ENCODE results near the gene PRKCE.

GRCh38 chr2:45629971-45630370 is 21.5 kb upstream of the PRKCE start:
- TF ChIP-seq EZH2 (IDR thresholded peaks at IDR 0.05; ENCODE audit: borderline replicate concordance, low read depth, low read length, severe bottlenecking) (no peak), CTCF (IDR thresholded peaks at IDR 0.05; ENCODE audit: extremely low read depth in 1 of 2, insufficient read depth in 1 of 2, low read depth in 1 of 2, low read length in 2 of 2) (no peak), POLR2A (IDR thresholded peaks at IDR 0.05; ENCODE audit: low read depth, low read length) (no peak), POLR2AphosphoS5 (IDR thresholded peaks at IDR 0.05; ENCODE audit: insufficient read depth, low read depth, low read length) (no peak), JUN (IDR thresholded peaks at IDR 0.05; ENCODE audit: borderline replicate concordance, insufficient read depth, insufficient read length, low read depth) (no peak), MAX (IDR thresholded peaks at IDR 0.05; ENCODE audit: insufficient read depth, insufficient read length) (no peak), MYC (IDR thresholded peaks at IDR 0.05; ENCODE audit: low read depth, low read length) (no peak)
